Right ventricle myocardium superior (tissue), 1 donor: Measurements from ENCODE around the gene KCNJ6. TPM values are rescaled to one million over a fixed set of nuclear protein-coding genes. Genes with fewer than 3 reads are reported as not detected.

Experiments
- ATAC-seq: fragments of 200-7000 bp; cut with Tn5 transposase; one replicate; pipeline ENCODE4 v1.9.1; 2020; ENCODE audit warnings: mild to moderate bottlenecking; ENCODE audit not compliant: poor library complexity
- DNase-seq: peaks from one replicate; pipeline ENCODE4 v3.0.0-alpha.2; 2020
- intact Hi-C: fragments of 100-400 bp; cut with DNase I; formaldehyde crosslinking; loops from one replicate; pipeline ENCODE4 v1.11.2; 2022
- total RNA-seq: library from RNA; stranded (reverse); fragmentation: NEBNext Ultra II Directional; extraction: Animal tissue kit (Norgen Biotek cat#: 25700); gene quantifications from one replicate; pipeline ENCODE4 v1.2.1, GENCODE V29; 2021
- donor health status: DM: no; HTN: yes; CAD: no; lungs with severe emphysema.

KCNJ6 gene
- total RNA-seq, 1 donor from 2014 or later = not detected

DNA sequence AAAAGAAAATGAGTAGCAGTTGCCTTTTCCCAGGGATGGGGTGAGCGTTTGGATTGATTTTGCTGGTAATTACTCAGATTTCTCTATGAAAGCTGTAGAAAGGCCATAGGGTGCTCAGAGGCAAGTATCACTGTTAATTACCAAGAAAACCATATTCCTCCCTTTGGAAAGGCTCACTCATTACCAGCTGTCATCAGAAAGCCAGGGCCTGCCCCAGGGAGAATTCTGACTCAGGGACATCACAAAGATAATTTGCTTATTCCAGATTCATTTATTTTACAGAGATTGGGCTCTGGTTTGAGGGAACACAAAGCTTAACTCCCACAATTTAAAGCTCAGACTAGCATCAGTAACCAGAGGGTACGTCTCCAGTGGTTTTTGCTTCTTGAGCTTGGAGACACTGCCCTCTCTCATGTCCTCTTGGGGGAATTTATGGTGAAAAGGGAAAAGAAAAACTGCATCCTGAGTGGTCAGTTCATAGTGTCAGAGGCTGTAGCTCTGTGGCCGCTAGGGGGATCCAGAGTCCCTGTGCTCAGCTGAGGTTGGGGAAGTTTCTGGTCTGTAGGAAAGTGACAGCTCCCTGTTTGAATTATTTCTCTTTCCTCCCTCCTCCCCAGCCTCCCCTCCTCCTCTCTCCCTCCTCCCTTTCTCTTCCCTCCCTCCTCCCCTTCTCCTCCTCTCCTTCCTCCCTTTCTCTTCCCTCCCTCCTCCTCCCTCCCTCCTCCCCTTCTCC is 204.3 kb downstream of the KCNJ6 start:
- DNase-seq (peak; percentile 71), ATAC-seq (peak; percentile 89)
- intact Hi-C loops = loop anchor here (2.0 to 10.0 kb wide), 2 partner anchors 203 to 415 kb away; partner anchors contain the start of gene KCNJ6

- ATAC-seq (peak; percentile 18), DNase-seq (no peak)
- intact Hi-C loops = loop anchor here (10.0 kb wide), 1 partner anchor 203 kb away; the partner anchor contains the start of gene KCNJ6
Observed at GRCh38 chr21:37711286-37711829, 204.9 kb downstream of the KCNJ6 start.

DNA sequence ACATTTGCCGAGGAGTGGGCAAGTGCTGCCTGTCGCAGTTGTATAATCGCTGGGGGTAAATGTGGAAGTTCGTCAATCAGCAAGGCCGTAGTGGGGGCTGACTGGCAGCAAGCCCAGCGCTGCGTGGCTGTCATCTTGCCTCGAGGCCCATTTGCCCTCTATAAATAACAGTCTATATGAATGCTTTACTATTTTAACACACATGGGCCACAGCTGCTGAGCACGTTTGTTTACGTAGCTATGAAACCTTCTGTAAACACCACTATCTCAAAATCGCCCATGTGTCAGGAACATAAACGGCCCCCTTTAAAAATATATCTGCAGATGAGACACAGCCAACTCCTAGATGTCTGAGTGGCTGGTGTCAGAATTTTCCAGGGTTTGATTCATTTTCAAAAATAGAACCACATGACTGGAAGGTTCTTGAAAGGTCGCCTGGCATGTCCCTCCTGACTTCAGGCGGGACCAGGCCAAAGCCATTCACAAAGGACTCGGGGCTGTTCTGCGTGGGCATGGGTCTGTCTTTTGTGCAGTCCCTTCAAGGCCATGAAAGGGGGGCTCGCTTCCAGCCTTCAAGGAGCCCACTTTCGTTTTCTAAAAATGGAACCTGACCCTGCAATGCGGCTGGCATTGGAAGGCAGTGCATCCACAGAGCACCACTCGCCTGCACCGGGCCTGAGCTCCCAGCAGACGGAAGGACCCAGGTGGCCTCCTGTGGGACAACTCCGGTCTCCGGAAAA is 205.5 kb downstream of the KCNJ6 start:
- DNase-seq = no peak
- ATAC-seq = peak; percentile 58
- intact Hi-C loops = loop anchor here (10.0 kb wide), 1 partner anchor 204 kb away; the partner anchor contains the start of gene KCNJ6

- DNase-seq = no peak
- ATAC-seq = no peak
- intact Hi-C loops = no loop called here
Observed at GRCh38 chr21:37704751-37705150, 211.5 kb downstream of the KCNJ6 start.

GRCh38 chr21:37702241-37702640 is 214.0 kb downstream of the KCNJ6 start:
- DNase-seq (no peak), ATAC-seq (no peak)
- intact Hi-C loops = no loop called here

- DNase-seq = no peak
- intact Hi-C loops = no loop called here
Observed at GRCh38 chr21:37700641-37701202, 215.5 kb downstream of the KCNJ6 start.

DNA sequence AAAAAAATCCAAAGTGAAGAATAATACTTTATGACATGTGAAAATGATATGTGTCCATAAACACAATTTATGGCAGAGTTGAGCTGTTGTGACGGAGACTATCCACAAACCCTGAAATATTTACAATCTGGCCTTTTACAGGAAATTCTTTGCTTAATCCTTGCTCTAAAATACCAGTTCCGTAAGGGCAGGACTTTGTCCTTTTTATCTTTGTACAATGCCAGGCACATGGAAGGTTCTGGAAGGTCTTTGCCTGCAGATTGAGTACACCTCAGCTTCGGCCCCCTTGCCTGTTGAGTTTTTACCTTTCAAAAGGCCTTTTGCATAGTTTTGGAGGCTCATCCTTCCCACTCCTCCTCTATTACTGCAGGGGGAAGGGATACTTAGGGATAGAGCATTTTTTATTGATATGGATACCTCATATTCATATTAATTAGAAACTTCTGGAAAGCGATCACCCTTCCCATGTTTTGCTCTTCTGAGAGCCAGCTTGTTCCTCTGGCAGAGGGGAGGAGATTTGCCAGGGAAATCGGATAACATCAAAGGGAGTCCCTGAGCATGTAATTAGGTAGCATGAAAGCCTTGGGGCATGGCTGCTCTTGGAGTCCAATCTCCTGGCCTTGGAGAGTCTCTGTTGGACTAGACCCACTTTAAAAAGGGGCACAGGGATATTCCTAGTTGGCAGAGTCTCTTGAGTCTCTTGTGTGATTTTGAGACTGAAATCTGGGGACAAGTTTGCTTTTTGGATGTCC is 217.1 kb downstream of the KCNJ6 start:
- intact Hi-C loops = loop anchor here (10.0 kb wide), 1 partner anchor 656 kb away; no protein-coding TSS in a partner anchor
- ATAC-seq (no peak), DNase-seq (no peak)

More at GRCh38 chr21:37700641-37701202, 215.5 kb downstream of the KCNJ6 start:
- ATAC-seq = peak; percentile 87

GRCh38 chr21:37696936-37697335 is 219.3 kb downstream of the KCNJ6 start:
- no peak for DNase-seq
- intact Hi-C loops = loop anchor here (10.0 kb wide), 1 partner anchor 658 kb away; no protein-coding TSS in a partner anchor
- no peak for ATAC-seq

- intact Hi-C loops = loop anchor here (10.0 kb wide), 1 partner anchor 660 kb away; no protein-coding TSS in a partner anchor
- no peak for ATAC-seq
- DNase-seq = no peak
Observed at GRCh38 chr21:37695111-37695510, 221.1 kb downstream of the KCNJ6 start.

GRCh38 chr21:37688952-37689659 is 227.2 kb downstream of the KCNJ6 start:
- intact Hi-C loops = no loop called here
- no peak for ATAC-seq
- DNase-seq = no peak

DNA sequence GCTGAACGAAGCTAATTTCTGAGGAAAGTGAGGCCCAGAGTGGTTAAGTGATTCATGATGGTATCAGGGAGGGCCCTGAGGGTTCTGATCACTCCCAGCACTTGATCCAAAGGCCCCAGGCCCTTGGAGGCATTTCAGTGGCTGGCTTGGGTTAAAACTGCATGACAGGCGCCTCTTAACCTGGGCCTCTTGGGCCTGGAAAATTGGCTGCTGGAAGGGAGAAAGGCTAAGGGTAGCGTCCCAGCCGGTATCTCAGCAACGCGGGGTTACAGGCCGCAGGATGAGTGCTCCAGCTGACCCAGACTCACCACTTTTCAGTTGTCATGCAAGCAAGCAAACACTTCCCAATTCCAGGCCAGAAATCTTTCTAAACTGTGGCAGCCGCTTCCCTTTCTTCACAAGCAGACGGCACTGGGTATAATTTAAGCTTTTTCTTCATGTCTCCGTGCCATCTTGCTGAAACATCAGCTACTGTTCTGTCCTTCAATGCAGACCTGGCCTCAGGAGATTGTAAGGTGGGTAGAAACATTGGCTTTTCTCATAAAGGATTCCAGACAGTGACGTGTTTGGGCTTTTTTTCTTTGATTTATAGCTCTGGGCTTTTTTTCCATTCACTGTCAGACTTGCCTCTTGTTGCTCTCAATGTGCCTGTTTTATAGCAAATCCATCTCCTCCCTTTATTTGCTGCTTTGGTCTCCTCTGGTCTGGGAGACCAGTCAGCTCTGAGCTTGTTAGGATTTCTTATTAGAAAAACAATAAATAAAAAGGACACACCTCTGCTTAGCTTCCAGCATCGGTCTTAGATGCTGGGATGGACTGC is 229.1 kb downstream of the KCNJ6 start:
- ATAC-seq = no peak

GRCh38 chr21:37684547-37684946 is 231.7 kb downstream of the KCNJ6 start:
- intact Hi-C loops = no loop called here
- DNase-seq (no peak), ATAC-seq (no peak)

More for the DNA sequence above, 229.1 kb downstream of the KCNJ6 start:
- DNase-seq = no peak
- intact Hi-C loops = no loop called here

GRCh38 chr21:37684115-37684493 is 232.2 kb downstream of the KCNJ6 start:
- intact Hi-C loops = no loop called here
- DNase-seq = no peak
- no peak for ATAC-seq

GRCh38 chr21:37683396-37684114 is 232.7 kb downstream of the KCNJ6 start:
- no peak for ATAC-seq
- no peak for DNase-seq
- intact Hi-C loops = no loop called here

- intact Hi-C loops = no loop called here
- DNase-seq (no peak), ATAC-seq (no peak)
Observed at GRCh38 chr21:37682966-37683365, 233.3 kb downstream of the KCNJ6 start.

GRCh38 chr21:37677006-37677405 is 239.3 kb downstream of the KCNJ6 start:
- no peak for DNase-seq
- intact Hi-C loops = no loop called here
- no peak for ATAC-seq
